Peyer's patch (tissue), 4 donors: ENCODE data around the gene PRSS53.

Experiments used
- CTCF ChIP-seq, 6 experiments: fragments of 450-650 bp in 4 of 6; fragments of 200-600 bp in 2 of 6; sonication (generic) in 1 of 6; IDR thresholded peaks; one replicate each; pipeline ENCODE4 v1.5.1; 2017 to 2019; ENCODE audit warnings: antibody characterized with exemption in 6 of 6, mild to moderate bottlenecking in 3 of 6, moderate library complexity in 1 of 6
- POLR2A ChIP-seq, 2 donors: fragments of 450-650 bp; IDR thresholded peaks; one replicate each; pipeline ENCODE4 v1.5.1; 2017; ENCODE audit warnings: antibody characterized with exemption in 2 of 2, mild to moderate bottlenecking in 2 of 2, moderate library complexity in 2 of 2

- TF ChIP-seq POLR2A (IDR thresholded peaks at IDR 0.05) (no peak), CTCF (IDR thresholded peaks at IDR 0.05) (no peak)
These were observed 1.3 kb downstream of the PRSS53 start for GRCh38 chr16:31087481-31087880.
